HL-60/S4 treated with phorbol 12-myristate 13-acetate at 8.2 ng/mL for 4 days and 3 days (cell line): ENCODE data around the gene KIF26B.

Source experiments
- in situ Hi-C: fragments of 300-500 bp; cut with MboI; formaldehyde crosslinking; loops from 2 replicates; pipeline ENCODE4 v1.15.0; 2022; ENCODE audit warnings: low sequenced_read_pairs

The KIF26B gene

DNA sequence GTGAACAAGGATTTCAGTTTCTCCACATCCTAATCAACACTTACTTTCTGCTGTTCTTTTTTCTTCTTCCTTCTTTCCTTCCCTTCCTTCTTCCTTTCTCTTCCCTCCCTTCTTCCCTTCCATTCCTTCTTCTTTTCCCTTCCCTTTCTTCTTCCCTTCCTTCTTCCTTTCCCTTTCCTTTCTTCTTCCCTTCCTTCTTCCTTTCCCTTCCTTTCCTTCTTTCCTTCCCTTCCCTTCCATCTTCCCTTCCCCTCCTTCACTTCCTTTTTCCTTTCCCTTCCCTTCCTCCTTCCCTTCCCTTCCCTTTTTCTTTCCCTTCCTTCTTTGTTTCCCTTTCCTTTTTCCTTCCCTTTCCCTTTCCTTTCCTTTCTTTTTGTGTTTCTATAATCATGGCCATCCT lies 115.3 kb downstream of the KIF26B start:
- in situ Hi-C loops = no loop called here

- in situ Hi-C loops = no loop called here
These were observed 116.2 kb downstream of the KIF26B start for GRCh38 chr1:245270972-245271371.

GRCh38 chr1:245272676-245273075 lies 117.9 kb downstream of the KIF26B start:
- in situ Hi-C loops = no loop called here

- in situ Hi-C loops = no loop called here
These were observed 121.7 kb downstream of the KIF26B start for GRCh38 chr1:245276445-245276844.

DNA sequence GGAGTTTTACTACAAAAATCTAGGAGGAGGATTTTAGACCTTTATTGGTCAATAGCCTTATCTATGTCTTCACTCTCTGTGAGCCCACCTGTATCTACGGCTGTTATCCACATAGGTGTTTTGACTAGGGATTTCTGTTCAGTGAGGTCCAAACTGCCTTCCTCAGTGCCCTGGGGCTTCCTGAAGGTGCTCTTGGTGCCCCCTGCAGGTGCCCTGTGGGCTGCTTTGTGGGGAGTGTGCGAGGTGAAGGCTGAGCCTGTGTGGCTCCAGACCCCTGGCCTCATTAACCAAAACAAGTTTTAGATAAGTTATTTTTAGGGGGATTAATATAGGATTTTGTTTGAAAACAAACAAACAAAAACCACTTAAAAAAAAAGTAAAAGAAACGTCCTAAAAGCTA lies 122.5 kb downstream of the KIF26B start:
- in situ Hi-C loops = no loop called here

- in situ Hi-C loops = no loop called here
These were observed 124.1 kb downstream of the KIF26B start for GRCh38 chr1:245278846-245279245.

DNA sequence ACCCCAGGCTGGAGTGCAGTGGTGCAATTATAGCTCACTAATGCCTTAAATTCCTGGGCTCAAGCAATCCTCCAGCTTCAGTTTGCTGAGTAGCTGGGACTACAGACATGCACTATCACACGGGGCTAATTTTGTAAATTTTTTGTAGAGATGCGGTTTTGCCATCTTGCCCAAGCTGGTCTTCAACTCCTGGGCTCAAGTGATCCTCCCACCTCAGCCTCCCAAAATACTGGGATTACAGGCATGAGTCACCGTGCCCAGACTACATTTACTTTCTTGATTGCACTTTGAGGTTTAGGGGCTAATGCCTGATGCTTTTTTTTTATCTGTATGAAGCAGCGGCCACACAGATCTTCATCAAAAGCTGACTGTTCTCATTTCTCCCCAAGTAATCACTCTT lies 124.6 kb downstream of the KIF26B start:
- in situ Hi-C loops = no loop called here

- in situ Hi-C loops = no loop called here
These were observed 128.2 kb downstream of the KIF26B start for GRCh38 chr1:245283001-245283400.

GRCh38 chr1:245285168-245285567 lies 130.4 kb downstream of the KIF26B start:
- in situ Hi-C loops = no loop called here

DNA sequence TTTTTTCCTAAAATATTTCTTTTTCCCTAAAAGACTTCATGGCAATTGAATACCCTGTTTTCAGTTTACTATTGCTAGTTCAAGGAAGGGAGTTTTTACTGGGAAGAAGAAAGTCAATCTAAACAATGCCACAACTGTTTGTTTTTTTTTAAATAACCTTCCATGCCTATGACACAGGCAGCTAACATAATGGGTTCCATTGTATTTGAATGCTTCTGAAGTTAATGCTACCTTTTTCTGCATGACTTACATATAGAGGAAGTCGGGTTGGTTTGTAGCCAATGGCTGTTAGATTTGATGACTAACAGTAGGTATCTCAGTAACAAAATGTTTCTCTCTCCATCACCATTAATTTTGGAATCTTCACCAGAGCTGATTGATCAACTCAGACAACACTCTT lies 134.0 kb downstream of the KIF26B start:
- in situ Hi-C loops = no loop called here

DNA sequence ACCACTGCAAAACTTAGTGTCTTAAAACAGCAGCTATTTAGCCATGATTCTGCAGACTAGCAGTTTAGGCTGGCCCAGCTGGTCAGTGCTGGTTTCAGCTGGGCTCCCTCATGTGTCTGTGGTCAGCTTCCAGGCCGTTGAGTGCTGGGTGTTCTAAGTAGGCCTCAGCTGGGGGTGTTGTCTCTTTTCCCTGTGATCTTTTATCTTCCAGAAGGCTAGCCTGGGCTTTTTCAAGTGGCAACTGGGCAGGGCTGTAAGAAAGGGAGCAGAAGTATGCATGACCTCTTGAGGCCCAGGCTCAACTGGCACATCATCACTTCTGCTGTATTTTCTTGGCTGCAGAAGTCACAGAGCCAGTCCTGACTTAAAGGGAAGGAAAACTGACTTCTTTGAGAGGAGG lies 136.1 kb downstream of the KIF26B start:
- in situ Hi-C loops = no loop called here

GRCh38 chr1:245291351-245291750 lies 136.6 kb downstream of the KIF26B start:
- in situ Hi-C loops = no loop called here

GRCh38 chr1:245292141-245292540 lies 137.4 kb downstream of the KIF26B start:
- in situ Hi-C loops = no loop called here

GRCh38 chr1:245292553-245292952 lies 137.8 kb downstream of the KIF26B start:
- in situ Hi-C loops = no loop called here

DNA sequence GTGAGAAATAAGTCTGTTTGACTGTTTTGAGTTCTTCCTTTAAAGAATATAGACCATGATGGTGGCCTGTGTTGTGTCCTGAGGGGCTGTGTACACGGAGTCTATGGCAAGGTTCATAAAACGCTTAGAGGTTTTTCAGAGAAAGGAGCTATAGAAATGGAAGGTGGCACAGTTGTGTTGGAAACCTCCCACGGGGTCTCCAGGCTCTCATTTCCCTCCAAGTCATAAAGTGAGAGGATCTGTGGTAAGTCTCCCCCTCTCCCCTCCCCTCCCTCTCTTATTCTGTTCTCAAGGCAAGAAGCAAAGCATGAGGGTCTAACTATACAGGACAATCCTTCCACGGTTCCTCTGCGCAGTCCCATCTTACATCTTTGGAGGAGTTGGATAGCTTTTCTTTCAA lies 139.2 kb downstream of the KIF26B start:
- in situ Hi-C loops = no loop called here

- in situ Hi-C loops = no loop called here
These were observed 144.0 kb downstream of the KIF26B start for GRCh38 chr1:245298781-245299180.

GRCh38 chr1:245301162-245301580 lies 146.4 kb downstream of the KIF26B start:
- in situ Hi-C loops = no loop called here

- in situ Hi-C loops = no loop called here
These were observed 147.1 kb downstream of the KIF26B start for GRCh38 chr1:245301921-245302320.

DNA sequence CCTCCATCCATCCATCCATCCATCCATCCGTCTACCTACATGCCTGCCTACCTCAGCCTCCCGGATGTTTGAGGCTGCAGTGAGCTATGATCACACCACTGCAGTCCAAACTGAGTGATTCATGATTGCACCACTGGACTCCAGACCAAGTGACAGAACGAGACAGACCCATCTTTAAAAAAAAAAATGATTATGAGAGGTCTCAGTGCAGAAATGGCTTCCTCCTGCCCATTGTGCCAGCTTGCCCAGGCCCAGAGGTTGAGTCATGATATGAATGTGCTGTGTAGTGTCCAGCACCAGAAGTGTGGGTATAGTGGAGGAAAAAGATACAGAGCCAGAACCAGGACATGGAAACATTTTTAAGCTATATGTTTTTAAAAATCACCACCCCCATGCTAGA lies 149.9 kb downstream of the KIF26B start:
- in situ Hi-C loops = no loop called here

GRCh38 chr1:245306020-245306419 lies 151.2 kb downstream of the KIF26B start:
- in situ Hi-C loops = no loop called here

DNA sequence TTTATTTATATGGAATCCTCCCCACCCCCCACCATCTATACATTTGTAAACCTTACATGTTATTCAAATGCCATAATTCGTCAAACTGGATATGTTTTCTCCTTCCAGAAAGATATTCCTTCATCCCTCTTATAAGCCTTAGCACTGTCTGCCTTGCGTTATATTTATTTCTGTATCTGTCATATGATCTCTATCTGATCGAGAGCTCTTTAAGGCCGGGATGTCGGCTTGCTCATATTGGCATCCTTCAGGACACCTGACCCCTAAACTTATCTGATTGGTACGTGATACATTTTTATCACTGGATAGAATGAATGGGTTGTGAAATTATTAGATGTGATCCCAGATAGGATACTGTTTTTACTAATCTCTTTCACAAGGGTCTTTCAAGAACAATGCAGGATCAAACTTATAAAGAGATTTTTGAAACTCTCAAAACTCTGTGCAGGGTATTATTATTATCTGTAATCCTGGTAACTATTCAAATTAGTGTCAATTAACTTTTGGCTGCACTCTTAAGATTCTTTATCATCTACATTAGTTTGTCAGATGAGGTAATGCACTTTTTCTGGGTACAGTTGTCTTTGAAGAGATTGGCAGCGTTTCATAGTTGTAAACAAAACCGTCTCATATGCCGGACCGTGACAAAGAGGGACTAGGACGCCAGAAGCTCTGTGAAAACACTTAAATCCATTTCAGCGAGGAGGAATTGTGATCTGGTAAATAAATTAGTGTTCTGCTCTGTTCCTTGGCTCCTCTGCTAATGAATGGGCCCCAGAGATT lies 152.0 kb downstream of the KIF26B start:
- in situ Hi-C loops = no loop called here

DNA sequence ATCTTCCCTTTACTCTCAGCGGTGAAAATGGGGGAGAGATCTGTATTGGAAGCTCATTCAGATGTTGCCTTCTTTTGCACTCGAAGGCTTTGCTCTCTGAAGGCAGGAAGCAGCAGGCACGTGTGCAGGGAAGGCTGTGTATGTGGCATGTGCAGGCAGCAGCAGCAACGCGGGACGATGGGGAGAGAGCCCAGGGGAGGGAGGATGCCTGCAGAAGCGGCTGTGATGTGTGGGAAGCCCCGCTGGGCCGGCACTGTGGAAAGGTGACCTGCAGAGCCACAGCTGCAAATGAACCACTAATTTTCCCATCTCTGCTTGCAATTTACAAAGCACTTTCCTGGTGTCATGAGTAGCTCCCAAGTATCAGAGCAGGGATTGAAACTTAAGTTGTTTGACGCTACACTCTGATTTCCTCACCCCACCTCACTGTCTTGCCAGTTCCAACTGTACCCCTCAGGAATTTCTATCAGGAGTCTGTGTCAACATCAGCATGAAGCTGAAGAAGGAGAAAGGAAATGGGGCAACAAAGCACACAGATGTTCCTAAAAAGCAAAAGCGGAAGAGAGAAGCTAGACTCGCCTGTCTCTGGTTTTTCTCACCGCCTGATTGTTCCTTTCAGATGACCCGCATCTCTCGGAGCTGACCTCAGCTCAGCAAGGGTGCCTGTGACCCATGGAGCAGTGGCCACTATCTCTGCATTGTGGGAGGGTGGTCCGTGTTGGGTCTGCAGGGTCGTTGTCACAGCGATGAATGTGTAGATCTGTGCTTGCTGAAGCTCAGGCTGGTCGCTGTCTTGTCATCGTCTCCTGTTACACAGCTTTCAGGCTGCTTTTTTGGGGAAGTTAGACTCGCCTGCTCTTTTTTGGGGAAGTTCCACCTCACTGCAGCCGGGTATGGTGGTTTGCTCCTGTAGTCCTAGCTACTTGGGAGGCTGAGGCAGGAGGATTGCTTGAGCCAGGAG lies 156.1 kb downstream of the KIF26B start:
- in situ Hi-C loops = no loop called here
